B cell (primary cell): ENCODE measurements around the gene CNTN4. TPM values are rescaled to one million over a fixed set of nuclear protein-coding genes. Genes with fewer than 3 reads are reported as not detected.

Source experiments
- ATAC-seq: fragments of 200-7000 bp; cut with Tn5 transposase; one replicate; pipeline ENCODE4 v1.10.0; 2021; ENCODE audit warnings: low read depth, mild to moderate bottlenecking, moderate number of reproducible peaks, moderate library complexity
- CTCF ChIA-PET: fragments of 350-600 bp; sonication (Branson Sonifier 250); formaldehyde crosslinking; loops from one replicate; lab custom pipeline; 2021; ENCODE audit warnings: antibody characterized with exemption, inconsistent platforms; lab: Charles Lee
- POLR2A ChIA-PET: fragments of 350-600 bp; sonication (Branson Sonifier 250); formaldehyde crosslinking; loops from one replicate; lab custom pipeline; 2021; ENCODE audit warnings: antibody characterized with exemption; lab: Charles Lee
- DNase-seq: peaks from one replicate; pipeline ENCODE4 v3.0.0; 2013
- H2AFZ ChIP-seq: 2 replicates; pipeline ENCODE4 v1.6.1; 2012; ENCODE audit warnings: mild to moderate bottlenecking, low read depth, low read length; ENCODE audit not compliant: insufficient read depth, poor library complexity, severe bottlenecking
- H3K27ac ChIP-seq, 2 donors: 1 replicate in 1 of 2; 2 replicates in 1 of 2; pipeline ENCODE4 v1.5.1; 2012 to 2013; ENCODE audit warnings: low read length in 2 of 2, mild to moderate bottlenecking in 2 of 2, moderate library complexity in 1 of 2
- H3K27me3 ChIP-seq, 4 experiments: fragments of 200-600 bp in 1 of 4; sonication (generic) in 1 of 4; replicated peaks in 1 of 4; 1 replicate in 2 of 4; 2 replicates in 2 of 4; pipeline versions ENCODE4 v1.6.1 to v1.7.0; 2013 to 2016; ENCODE audit warnings: low read length in 3 of 4, mild to moderate bottlenecking in 2 of 4, mixed read lengths in 1 of 4, moderate library complexity in 1 of 4; ENCODE audit not compliant: insufficient read depth in 4 of 4, control insufficient read depth in 3 of 4; ENCODE audit errors: control extremely low read depth in 1 of 4
- H3K36me3 ChIP-seq, 2 experiments: replicated peaks in 1 of 2; 1 replicate in 1 of 2; 2 replicates in 1 of 2; pipeline versions ENCODE4 v1.6.1 to v1.7.1; 2013; ENCODE audit warnings: low read length in 1 of 2; ENCODE audit not compliant: insufficient read depth in 2 of 2, control insufficient read depth in 1 of 2; ENCODE audit errors: control extremely low read depth in 1 of 2, extremely low read depth in 1 of 2
- H3K4me1 ChIP-seq, 2 donors: fragments of 200-600 bp in 1 of 2; sonication (generic) in 1 of 2; 1 replicate in 1 of 2; 2 replicates in 1 of 2; pipeline versions ENCODE4 v1.5.1 to v1.6.1; 2013 to 2017; ENCODE audit warnings: low read length in 2 of 2; ENCODE audit not compliant: control insufficient read depth in 2 of 2, insufficient read depth in 2 of 2
- H3K4me2 ChIP-seq: replicated peaks from 2 replicates; pipeline ENCODE3; 2012; ENCODE audit warnings: mild to moderate bottlenecking, low read depth, low read length; ENCODE audit not compliant: poor library complexity, severe bottlenecking
- H3K4me3 ChIP-seq, 5 experiments: fragments of 200-600 bp in 1 of 5; sonication (generic) in 1 of 5; 1 replicate in 3 of 5; 2 replicates in 2 of 5; pipeline versions ENCODE4 v1.5.1 to v1.7.0; 2011 to 2016; ENCODE audit warnings: low read length in 4 of 5, mild to moderate bottlenecking in 4 of 5, low read depth in 2 of 5, control low read depth in 1 of 5, moderate library complexity in 1 of 5; ENCODE audit not compliant: insufficient read depth in 1 of 5; ENCODE audit errors: control extremely low read depth in 1 of 5, extremely low read depth in 1 of 5
- H3K79me2 ChIP-seq: fragments of 200-600 bp; sonication (generic); one replicate; pipeline ENCODE4 v1.6.0; 2016; ENCODE audit warnings: low read length; ENCODE audit not compliant: control insufficient read depth, insufficient read depth
- H3K9ac ChIP-seq: fragments of 200-600 bp; sonication (generic); 2 replicates; pipeline ENCODE4 v1.6.1; 2017; ENCODE audit warnings: mild to moderate bottlenecking, low read length, moderate library complexity
- H3K9me3 ChIP-seq, 3 donors: one replicate each; pipeline versions ENCODE4 v1.6.1 to v1.7.1; 2013; ENCODE audit warnings: low read length in 2 of 3; ENCODE audit not compliant: control insufficient read depth in 2 of 3, insufficient read depth in 1 of 3; ENCODE audit errors: control extremely low read depth in 1 of 3
- H4K20me1 ChIP-seq: 2 replicates; pipeline ENCODE4 v1.6.0; 2012; ENCODE audit warnings: mild to moderate bottlenecking, low read length; ENCODE audit not compliant: insufficient read depth, control insufficient read depth, poor library complexity, severe bottlenecking
- H3K27ac Mint-ChIP-seq: one replicate; pipeline ENCODE4 v1.8.0; 2021; ENCODE audit warnings: mixed read lengths
- H3K27me3 Mint-ChIP-seq: one replicate; pipeline ENCODE4 v1.8.0; 2021; ENCODE audit warnings: mixed read lengths
- H3K4me1 Mint-ChIP-seq: one replicate; pipeline ENCODE4 v1.8.0; 2021; ENCODE audit warnings: mixed read lengths
- H3K4me3 Mint-ChIP-seq: one replicate; pipeline ENCODE4 v1.8.0; 2021; ENCODE audit warnings: mixed read lengths
- H3K9me3 Mint-ChIP-seq: one replicate; pipeline ENCODE4 v1.8.0; 2022; ENCODE audit warnings: mixed read lengths; ENCODE audit not compliant: insufficient read depth
- EZH2 ChIP-seq: IDR thresholded peaks from 2 replicates; pipeline ENCODE4 v1.6.1; 2012; ENCODE audit warnings: borderline replicate concordance, low read depth, mild to moderate bottlenecking, moderate library complexity, low read length; ENCODE audit not compliant: insufficient read depth, poor library complexity, severe bottlenecking
- WGBS: methylation state at CpG from one replicate; pipeline ENCODE4 v1.1.5; 2013; ENCODE audit warnings: missing lambda C conversion rate; ENCODE audit not compliant: insufficient coverage; 5-methylcytosine and 5-hydroxymethylcytosine counted together
- intact Hi-C: fragments of 100-400 bp; cut with micrococcal nuclease; formaldehyde crosslinking; loops from one replicate; pipeline ENCODE4 v1.10.0; 2022
- polyA plus RNA-seq: library from polyadenylated mRNA; depleted of rRNA; stranded (reverse); fragments of >200 nt; gene quantifications from 2 replicates; pipeline ENCODE4 v1.2.3, GENCODE V29; 2012
- total RNA-seq, 2 donors: library from RNA; stranded (reverse); fragments of 120-200 nt in 1 of 2; gene quantifications; 1 replicate in 1 of 2; 2 replicates in 1 of 2; pipeline versions ENCODE4 v1.2.3 to v1.2.4, GENCODE V29; 2013 to 2022
- TF ChIP-seq, protein P1 (sequence below): fragments of 200-600 bp; IDR thresholded peaks from one replicate; pipeline ENCODE4 v1.8.0; 2022; ENCODE audit warnings: antibody characterized with exemption, mild to moderate bottlenecking

Gene CNTN4
- total and polyA plus RNA-seq, 2 donors (not counting 1 experiment from before 2014, with no cell fraction given), result 0.05 TPM; not detected in 1

DNA sequence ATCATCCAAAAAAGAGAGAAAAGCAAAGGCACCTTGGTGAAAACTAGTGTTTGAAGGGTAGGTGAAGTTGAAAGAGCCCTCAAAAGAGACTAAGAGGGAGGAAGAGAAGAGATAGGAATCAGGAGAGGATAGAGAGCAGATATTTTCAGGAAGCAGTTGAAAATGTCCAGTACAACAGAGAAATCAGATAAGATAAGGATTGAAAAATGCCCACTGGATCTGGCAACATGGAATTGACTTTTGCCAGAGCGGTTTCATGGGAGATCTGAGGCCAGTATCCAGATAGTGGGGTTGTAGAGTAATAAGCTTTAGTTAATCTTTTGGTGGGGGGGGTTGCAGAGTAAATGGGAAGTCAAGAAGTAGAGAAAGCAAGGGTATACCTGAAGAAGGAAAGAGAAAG is 674.1 kb downstream of the CNTN4 start:
- TF ChIP-seq EZH2, result no peak
- TF ChIP-seq, protein P1, sequence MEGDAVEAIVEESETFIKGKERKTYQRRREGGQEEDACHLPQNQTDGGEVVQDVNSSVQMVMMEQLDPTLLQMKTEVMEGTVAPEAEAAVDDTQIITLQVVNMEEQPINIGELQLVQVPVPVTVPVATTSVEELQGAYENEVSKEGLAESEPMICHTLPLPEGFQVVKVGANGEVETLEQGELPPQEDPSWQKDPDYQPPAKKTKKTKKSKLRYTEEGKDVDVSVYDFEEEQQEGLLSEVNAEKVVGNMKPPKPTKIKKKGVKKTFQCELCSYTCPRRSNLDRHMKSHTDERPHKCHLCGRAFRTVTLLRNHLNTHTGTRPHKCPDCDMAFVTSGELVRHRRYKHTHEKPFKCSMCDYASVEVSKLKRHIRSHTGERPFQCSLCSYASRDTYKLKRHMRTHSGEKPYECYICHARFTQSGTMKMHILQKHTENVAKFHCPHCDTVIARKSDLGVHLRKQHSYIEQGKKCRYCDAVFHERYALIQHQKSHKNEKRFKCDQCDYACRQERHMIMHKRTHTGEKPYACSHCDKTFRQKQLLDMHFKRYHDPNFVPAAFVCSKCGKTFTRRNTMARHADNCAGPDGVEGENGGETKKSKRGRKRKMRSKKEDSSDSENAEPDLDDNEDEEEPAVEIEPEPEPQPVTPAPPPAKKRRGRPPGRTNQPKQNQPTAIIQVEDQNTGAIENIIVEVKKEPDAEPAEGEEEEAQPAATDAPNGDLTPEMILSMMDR, result no peak
- Histone ChIP-seq H3K9me3 (no peaks in the 10 kb centered on the region), H3K27me3 (no peaks in the 10 kb centered on the region), H3K4me3 (no peak overlapping the region), H3K36me3 (no peaks in the 10 kb centered on the region), H4K20me1 (no peaks in the 10 kb centered on the region), H2AFZ (no peak overlapping the region), H3K27ac (no peak overlapping the region), H3K4me1 (no peaks in the 10 kb centered on the region), H3K79me2 (no peaks in the 10 kb centered on the region), H3K4me2 (no peak overlapping the region), H3K9ac (no peak overlapping the region)
- ATAC-seq, result no peak
- ChIA-PET CTCF (no interaction called here), POLR2A (no interaction called here)
- Mint-ChIP-seq H3K9me3 (no peaks in the 10 kb centered on the region), H3K27ac (no peak overlapping the region), H3K4me1 (no peaks in the 10 kb centered on the region), H3K27me3 (no peaks in the 10 kb centered on the region), H3K4me3 (no peak overlapping the region)
- intact Hi-C loops, result no loop called here
- WGBS, result 78% methylated on average over 1 of the region's 1 CpG
- DNase-seq, result no peak

DNA sequence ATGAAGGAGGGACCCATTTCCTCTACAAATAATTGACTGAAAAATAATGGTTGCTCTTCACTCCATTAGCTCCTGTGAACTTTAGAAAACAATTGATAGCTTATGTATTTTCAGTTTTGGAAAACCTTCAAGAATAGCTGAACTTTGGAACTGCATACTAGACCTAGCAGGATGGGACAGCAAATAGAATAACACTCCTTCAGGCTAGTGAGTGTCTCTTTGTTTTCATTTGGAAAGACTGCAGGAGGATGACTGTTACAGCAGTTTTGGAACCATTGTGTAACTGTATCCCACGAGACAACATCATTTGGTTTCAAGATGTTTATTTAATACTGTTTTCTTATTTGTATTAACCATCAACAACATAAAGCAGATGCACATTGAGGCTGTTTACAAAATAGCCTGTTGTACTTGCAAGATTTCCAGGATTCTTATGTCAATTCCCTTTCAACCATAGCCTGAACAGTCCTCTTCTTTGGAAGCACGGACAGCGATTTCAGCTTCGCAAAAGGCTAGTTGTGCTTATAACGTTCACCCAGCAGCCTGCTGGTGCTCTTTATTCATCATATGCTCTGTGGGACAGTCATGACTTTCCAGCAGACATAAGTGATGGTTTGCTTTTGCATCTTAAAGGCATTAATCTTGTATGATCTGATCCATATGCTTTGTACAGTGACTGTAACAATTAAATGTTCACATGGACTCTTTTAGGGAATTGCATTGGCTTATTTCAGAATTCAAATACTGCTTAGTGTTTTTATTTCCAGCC is 676.0 kb downstream of the CNTN4 start:
- H3K9me3 ChIP-seq, result no peaks in the 10 kb centered on the region
- CTCF ChIA-PET, result no interaction called here
- no peaks in the 10 kb centered on the region for H3K4me1 ChIP-seq
- no peaks in the 10 kb centered on the region for H3K4me1 Mint-ChIP-seq
- DNase-seq (no peak), ATAC-seq (no peak)
- no peak overlapping the region for H2AFZ ChIP-seq
- H3K27me3 ChIP-seq, result no peaks in the 10 kb centered on the region
- no peak overlapping the region for H3K4me2 ChIP-seq
- no peak overlapping the region for H3K27ac ChIP-seq
- no peaks in the 10 kb centered on the region for H3K79me2 ChIP-seq
- POLR2A ChIA-PET, result no interaction called here
- H3K36me3 ChIP-seq, result no peaks in the 10 kb centered on the region
- intact Hi-C loops, result no loop called here
- TF ChIP-seq, protein P1, result no peak
- TF ChIP-seq EZH2, result no peak
- H3K27ac Mint-ChIP-seq, result no peak overlapping the region
- no peak overlapping the region for H3K4me3 Mint-ChIP-seq
- no peak overlapping the region for H3K9ac ChIP-seq
- no peaks in the 10 kb centered on the region for H4K20me1 ChIP-seq
- no peak overlapping the region for H3K4me3 ChIP-seq
- no peaks in the 10 kb centered on the region for H3K9me3 Mint-ChIP-seq
- WGBS, result 82% methylated on average over 3 of the region's 5 CpGs
- H3K27me3 Mint-ChIP-seq, result no peaks in the 10 kb centered on the region
